HG03457 (cell line): ENCODE data around the gene BEX3.
"Not testable (repeated sequence)": the region's sequence is repeated elsewhere in the genome, so short reads cannot be mapped to it uniquely, and the experiment has no call there.

Source experiments
- ATAC-seq: cut with Tn5 transposase; IDR thresholded peaks from one replicate; pipeline ENCODE4 v1.9.1; 2021; ENCODE audit warnings: moderate number of reproducible peaks; ENCODE audit not compliant: unreplicated experiment

The BEX3 gene

GRCh38 chrX:103378990-103379389 is 2.7 kb downstream of the BEX3 start:
- ATAC-seq = no peak

GRCh38 chrX:103382877-103383276 is 6.5 kb downstream of the BEX3 start:
- ATAC-seq = no peak

- no peak for ATAC-seq
Observed at GRCh38 chrX:103384672-103385071, 8.3 kb downstream of the BEX3 start.

- not testable (repeated sequence) for ATAC-seq
Observed at GRCh38 chrX:103385283-103385830, 9.0 kb downstream of the BEX3 start.

- ATAC-seq = no peak
Observed at GRCh38 chrX:103386332-103386731, 10.0 kb downstream of the BEX3 start.

- no peak for ATAC-seq
Observed at GRCh38 chrX:103393487-103393886, 17.1 kb downstream of the BEX3 start.

- no peak for ATAC-seq
Observed at GRCh38 chrX:103396186-103396585, 19.8 kb downstream of the BEX3 start.

GRCh38 chrX:103396660-103397059 is 20.3 kb downstream of the BEX3 start:
- ATAC-seq = no peak

GRCh38 chrX:103397707-103398106 is 21.4 kb downstream of the BEX3 start:
- no peak for ATAC-seq

GRCh38 chrX:103398421-103398864 is 22.1 kb downstream of the BEX3 start:
- ATAC-seq = no peak

GRCh38 chrX:103399744-103400143 is 23.4 kb downstream of the BEX3 start:
- ATAC-seq = no peak

GRCh38 chrX:103400931-103401330 is 24.6 kb downstream of the BEX3 start:
- ATAC-seq = no peak

- ATAC-seq = peak; percentile 95
Observed at GRCh38 chrX:103404231-103405008, 28.1 kb downstream of the BEX3 start.

- no peak for ATAC-seq
Observed at GRCh38 chrX:103405009-103405333, 28.6 kb downstream of the BEX3 start.

GRCh38 chrX:103406256-103406655 is 29.9 kb downstream of the BEX3 start:
- no peak for ATAC-seq

GRCh38 chrX:103407776-103408175 is 31.4 kb downstream of the BEX3 start:
- no peak for ATAC-seq

- not testable (repeated sequence) for ATAC-seq
Observed at GRCh38 chrX:103411721-103412120, 35.4 kb downstream of the BEX3 start.

GRCh38 chrX:103413705-103414387 is 37.5 kb downstream of the BEX3 start:
- no peak for ATAC-seq

- no peak for ATAC-seq
Observed at GRCh38 chrX:103414561-103414960, 38.2 kb downstream of the BEX3 start.

GRCh38 chrX:103415068-103415467 is 38.7 kb downstream of the BEX3 start:
- no peak for ATAC-seq

- no peak for ATAC-seq
Observed at GRCh38 chrX:103415528-103415927, 39.2 kb downstream of the BEX3 start.

- ATAC-seq = no peak
Observed at GRCh38 chrX:103417370-103417769, 41.0 kb downstream of the BEX3 start.
